H1 (cell line): Measurements from ENCODE around the gene YAP1.

Experiments used
- ASH2L ChIP-seq: fragments of 200-600, 300-600 bp; sonication (generic); IDR thresholded peaks from one replicate; pipeline ENCODE4 v1.7.1; 2017; ENCODE audit warnings: low read length
- CTCF ChIP-seq, 3 experiments: IDR thresholded peaks; 1 replicate in 2 of 3; 2 replicates in 1 of 3; pipeline versions ENCODE4 v1.5.1 to v1.6.1; 2011; ENCODE audit warnings: low read length in 3 of 3, mild to moderate bottlenecking in 3 of 3, inconsistent platforms in 2 of 3, low read depth in 1 of 3, moderate library complexity in 1 of 3; ENCODE audit not compliant: insufficient read depth in 1 of 3; ENCODE audit errors: control extremely low read depth in 1 of 3
- EGR1 ChIP-seq: IDR thresholded peaks from 2 replicates; pipeline ENCODE4 v1.6.1; 2011; ENCODE audit warnings: low read depth, low read length, borderline replicate concordance
- EP300 ChIP-seq, 2 experiments: IDR thresholded peaks; 1 replicate in 1 of 2; 2 replicates in 1 of 2; pipeline ENCODE4 v1.6.1; 2011 to 2012; ENCODE audit warnings: low read depth in 2 of 2, low read length in 2 of 2, mild to moderate bottlenecking in 2 of 2, borderline replicate concordance in 1 of 2, inconsistent platforms in 1 of 2, moderate library complexity in 1 of 2
- JUN ChIP-seq: IDR thresholded peaks from 2 replicates; pipeline ENCODE4 v1.6.1; 2011; ENCODE audit warnings: low read depth, mild to moderate bottlenecking, improper control_type of control experiment, low read length
- POLR2A ChIP-seq, 2 experiments: IDR thresholded peaks; 1 replicate in 1 of 2; 2 replicates in 1 of 2; pipeline ENCODE4 v1.6.1; 2011; ENCODE audit warnings: low read depth in 2 of 2, low read length in 2 of 2, mild to moderate bottlenecking in 2 of 2; ENCODE audit errors: control extremely low read depth in 1 of 2
- SP2 ChIP-seq: IDR thresholded peaks from 2 replicates; pipeline ENCODE4 v1.6.1; 2012; ENCODE audit warnings: mild to moderate bottlenecking, low read length, inconsistent platforms
- YY1 ChIP-seq: IDR thresholded peaks from 2 replicates; pipeline ENCODE4 v1.6.1; 2011; ENCODE audit warnings: low read depth, mild to moderate bottlenecking, low read length

- no peak for TF ChIP-seq CTCF (IDR thresholded peaks at IDR 0.05; ENCODE audit: control extremely low read depth in 1 of 3, insufficient read depth in 1 of 3, low read depth in 1 of 3, low read length in 3 of 3)
- TF ChIP-seq SP2, result no peak
- TF ChIP-seq POLR2A (IDR thresholded peaks at IDR 0.05; ENCODE audit: control extremely low read depth in 1 of 2, low read depth in 2 of 2, low read length in 2 of 2), result no peak
- no peak for TF ChIP-seq EGR1
- TF ChIP-seq YY1, result no peak
- TF ChIP-seq JUN, result no peak
- TF ChIP-seq EP300 (IDR thresholded peaks at IDR 0.05; ENCODE audit: borderline replicate concordance in 1 of 2, low read depth in 2 of 2, low read length in 2 of 2), result no peak
- TF ChIP-seq ASH2L, result no peak
These were observed 58.2 kb downstream of the YAP1 start for GRCh38 chr11:102168481-102168880.
